ENCODE measurements around the gene CEP170B. TPM values are rescaled to one million over a fixed set of nuclear protein-coding genes. Genes with fewer than 3 reads are reported as not detected.

The CEP170B gene
- total RNA-seq, 1 experiment from 2014 or later = 21.3 TPM

- DNase-seq (ENCODE audit: low read depth) = no peak
Measured at GRCh38 chr14:104929268-104930230, 64.5 kb downstream of the CEP170B start.

- DNase-seq (ENCODE audit: low read depth) = no peak
Measured at GRCh38 chr14:104930526-104931303, 65.6 kb downstream of the CEP170B start.

GRCh38 chr14:104931304-104931770 is 66.3 kb downstream of the CEP170B start:
- no peak for DNase-seq (ENCODE audit: low read depth)

GRCh38 chr14:104931771-104932675 is 67.0 kb downstream of the CEP170B start:
- no peak for DNase-seq (ENCODE audit: low read depth)

- peak; percentile 82 for DNase-seq (ENCODE audit: low read depth)
Measured at GRCh38 chr14:104932676-104933631, 67.9 kb downstream of the CEP170B start.

GRCh38 chr14:104933746-104934733 is 69.0 kb downstream of the CEP170B start:
- no peak for DNase-seq (ENCODE audit: low read depth)

- DNase-seq (ENCODE audit: low read depth) = no peak
Measured at GRCh38 chr14:104935026-104935650, 70.1 kb downstream of the CEP170B start.

- no peak for DNase-seq (ENCODE audit: low read depth)
Measured at GRCh38 chr14:104935955-104936354, 70.9 kb downstream of the CEP170B start.

- DNase-seq (ENCODE audit: low read depth) = no peak
Measured at GRCh38 chr14:104936361-104937155, 71.5 kb downstream of the CEP170B start.

GRCh38 chr14:104937161-104937560 is 72.1 kb downstream of the CEP170B start:
- DNase-seq (ENCODE audit: low read depth) = no peak

GRCh38 chr14:104937694-104938365 is 72.8 kb downstream of the CEP170B start:
- DNase-seq (ENCODE audit: low read depth) = no peak

GRCh38 chr14:104938436-104938835 is 73.4 kb downstream of the CEP170B start:
- no peak for DNase-seq (ENCODE audit: low read depth)

GRCh38 chr14:104938960-104939359 is 73.9 kb downstream of the CEP170B start:
- DNase-seq (ENCODE audit: low read depth) = no peak

- DNase-seq (ENCODE audit: low read depth) = no peak
Measured at GRCh38 chr14:104939666-104940410, 74.8 kb downstream of the CEP170B start.

- no peak for DNase-seq (ENCODE audit: low read depth)
Measured at GRCh38 chr14:104940526-104941150, 75.6 kb downstream of the CEP170B start.
